Ascending aorta (tissue), 2 donors: ENCODE data around the gene COL3A1. TPM values are rescaled to one million over a fixed set of nuclear protein-coding genes. Genes with fewer than 3 reads are reported as not detected.

Experiments used
- DNase-seq, 2 donors: peaks; one replicate each; pipeline ENCODE4 v3.0.0-alpha.2; 2019; ENCODE audit warnings: low spot score in 2 of 2
- H3K27ac ChIP-seq, 2 donors: fragments of 200-600 bp; sonication (generic); one replicate each; pipeline ENCODE4 v1.5.1; 2016 to 2017; ENCODE audit warnings: mild to moderate bottlenecking in 1 of 2
- H3K27me3 ChIP-seq: fragments of 200-600 bp; sonication (generic); one replicate; pipeline ENCODE4 v1.5.1; 2017
- H3K36me3 ChIP-seq, 2 donors: fragments of 200-600 bp; sonication (generic); one replicate each; pipeline ENCODE4 v1.5.1; 2016
- H3K4me1 ChIP-seq, 2 donors: fragments of 200-600 bp; sonication (generic); one replicate each; pipeline ENCODE4 v1.5.1; 2016 to 2017; ENCODE audit warnings: mild to moderate bottlenecking in 1 of 2
- H3K4me3 ChIP-seq, 2 donors: fragments of 200-600 bp; sonication (generic); one replicate each; pipeline ENCODE4 v1.5.1; 2016 to 2017; ENCODE audit warnings: mild to moderate bottlenecking in 1 of 2
- H3K9me3 ChIP-seq, 2 donors: fragments of 200-600 bp; sonication (generic); one replicate each; pipeline ENCODE4 v1.5.1; 2016
- intact Hi-C: fragments of 100-400 bp; cut with DNase I; formaldehyde crosslinking; loops from one replicate; pipeline ENCODE4 v1.15.1; 2023
- total RNA-seq: library from RNA; depleted of rRNA; stranded (reverse); fragments of >200 nt; gene quantifications from one replicate; pipeline ENCODE4 v1.1.0, GENCODE V29; 2016
- TF ChIP-seq, protein P1 (sequence below), 3 experiments: fragments of 200-600 bp in 2 of 3; fragments of 450-650 bp in 1 of 3; sonication (generic) in 2 of 3; IDR thresholded peaks; one replicate each; pipeline ENCODE4 v1.5.1; 2016 to 2019; ENCODE audit warnings: antibody characterized with exemption in 3 of 3, mild to moderate bottlenecking in 1 of 3, moderate library complexity in 1 of 3

COL3A1 gene
- total RNA-seq, 1 donor from 2014 or later: 411 TPM

DNA sequence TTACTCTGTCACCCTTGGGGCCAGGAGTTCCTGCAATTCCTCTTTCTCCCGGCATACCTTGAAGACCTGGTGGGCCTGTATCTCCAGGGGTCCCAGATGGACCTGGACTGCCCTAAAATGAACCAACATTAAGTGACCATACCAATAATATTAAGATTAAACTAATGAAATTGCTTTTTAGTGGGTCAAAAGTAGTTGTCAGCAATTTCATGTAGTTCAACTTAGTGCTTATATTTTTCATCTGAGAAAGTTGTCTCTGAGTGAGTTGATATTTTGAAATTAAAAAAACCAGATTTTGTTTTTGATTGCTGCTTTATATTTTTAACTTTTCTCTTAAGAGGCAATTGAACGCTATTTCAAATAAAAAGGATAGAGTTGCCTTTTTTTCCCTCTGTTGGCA lies 83.1 kb downstream of the COL3A1 start:
- Histone ChIP-seq H3K4me3 (no peak overlapping the region), H3K27me3 (no peaks in the 10 kb centered on the region), H3K4me1 (peaks cover 0 to 2% of the 10 kb centered on the region in 2 donors), H3K9me3 (no peaks in the 10 kb centered on the region), H3K36me3 (peaks cover 40 to 62% of the 10 kb centered on the region in 2 donors), H3K27ac (peak overlapping the region in 1 of 2 donors; percentile 16)
- intact Hi-C loops: no loop called here
- no peak for DNase-seq
- TF ChIP-seq, protein P1, sequence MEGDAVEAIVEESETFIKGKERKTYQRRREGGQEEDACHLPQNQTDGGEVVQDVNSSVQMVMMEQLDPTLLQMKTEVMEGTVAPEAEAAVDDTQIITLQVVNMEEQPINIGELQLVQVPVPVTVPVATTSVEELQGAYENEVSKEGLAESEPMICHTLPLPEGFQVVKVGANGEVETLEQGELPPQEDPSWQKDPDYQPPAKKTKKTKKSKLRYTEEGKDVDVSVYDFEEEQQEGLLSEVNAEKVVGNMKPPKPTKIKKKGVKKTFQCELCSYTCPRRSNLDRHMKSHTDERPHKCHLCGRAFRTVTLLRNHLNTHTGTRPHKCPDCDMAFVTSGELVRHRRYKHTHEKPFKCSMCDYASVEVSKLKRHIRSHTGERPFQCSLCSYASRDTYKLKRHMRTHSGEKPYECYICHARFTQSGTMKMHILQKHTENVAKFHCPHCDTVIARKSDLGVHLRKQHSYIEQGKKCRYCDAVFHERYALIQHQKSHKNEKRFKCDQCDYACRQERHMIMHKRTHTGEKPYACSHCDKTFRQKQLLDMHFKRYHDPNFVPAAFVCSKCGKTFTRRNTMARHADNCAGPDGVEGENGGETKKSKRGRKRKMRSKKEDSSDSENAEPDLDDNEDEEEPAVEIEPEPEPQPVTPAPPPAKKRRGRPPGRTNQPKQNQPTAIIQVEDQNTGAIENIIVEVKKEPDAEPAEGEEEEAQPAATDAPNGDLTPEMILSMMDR (IDR thresholded peaks at IDR 0.05): no peak

DNA sequence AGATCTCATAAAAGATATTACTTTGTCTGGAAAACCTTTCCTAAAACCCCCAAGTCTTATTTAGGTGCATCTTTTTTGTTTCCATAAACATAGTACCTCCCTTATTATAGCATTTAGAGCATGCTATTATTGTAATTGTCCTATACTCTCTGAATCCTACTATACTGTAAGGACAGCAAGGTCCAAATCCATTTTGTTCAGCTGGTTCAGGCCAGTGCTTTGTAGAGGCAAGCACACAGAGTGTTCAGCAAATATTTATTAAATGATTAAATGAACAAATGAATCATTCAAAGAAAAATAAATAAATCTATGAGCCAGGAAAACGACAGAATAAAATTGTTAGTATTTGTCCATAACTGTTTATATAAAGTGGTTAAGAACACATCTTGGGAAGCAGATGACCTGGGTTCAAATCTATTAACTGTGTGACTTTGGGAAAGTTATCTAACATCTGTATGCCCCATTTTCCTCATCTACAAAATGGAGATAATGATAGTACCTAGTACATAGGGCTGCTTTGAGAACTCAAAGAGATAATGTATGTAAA lies 86.0 kb downstream of the COL3A1 start:
- no peaks in the 10 kb centered on the region for H3K9me3 ChIP-seq
- no peak overlapping the region for H3K4me3 ChIP-seq
- H3K27ac ChIP-seq: no peak overlapping the region
- TF ChIP-seq, protein P1 (IDR thresholded peaks at IDR 0.05): no peak
- H3K4me1 ChIP-seq: peaks cover 0 to 2% of the 10 kb centered on the region in 2 donors
- no peaks in the 10 kb centered on the region for H3K27me3 ChIP-seq
- DNase-seq: no peak
- intact Hi-C loops: no loop called here
- H3K36me3 ChIP-seq: peaks cover 45 to 66% of the 10 kb centered on the region in 2 donors

Other genes starting within 250 kb of the COL3A1 start
- 64.2 TPM for gene COL5A2, start 205.4 kb downstream of the COL3A1 start, total RNA-seq